A673 (cell line): ENCODE results near the gene NRXN2.

ENCODE experiments used
- CTCF ChIP-seq: fragments of 300-800, 200-600 bp; sonication (generic); conservative IDR thresholded peaks from 2 replicates; pipeline ENCODE4 v1.5.1; 2017; ENCODE audit warnings: low read depth, mild to moderate bottlenecking, antibody characterized with exemption, low read length, moderate library complexity, mixed read lengths
- EZH2 ChIP-seq: fragments of 200-600 bp; sonication (generic); IDR thresholded peaks from 2 replicates; pipeline ENCODE4 v1.6.1; 2017; ENCODE audit warnings: borderline replicate concordance, low read depth, mild to moderate bottlenecking, mixed read lengths, antibody characterized with exemption, low read length; ENCODE audit not compliant: poor library complexity, severe bottlenecking

- TF ChIP-seq CTCF (no peak), EZH2 (no peak)
Observed at GRCh38 chr11:64607381-64607985, 115.5 kb downstream of the NRXN2 start.
